GM19395 (cell line): ENCODE results near the gene AAK1.
A peak's percentile ranks its signal among the peaks of the same experiment; 100 is the strongest.
"Not testable (repeated sequence)": the region's sequence is repeated elsewhere in the genome, so short reads cannot be mapped to it uniquely, and the experiment has no call there.

Source experiments
- ATAC-seq: cut with Tn5 transposase; IDR thresholded peaks from one replicate; pipeline ENCODE4 v1.9.1; 2021; ENCODE audit warnings: mild to moderate bottlenecking, moderate library complexity; ENCODE audit not compliant: unreplicated experiment

Gene AAK1

DNA sequence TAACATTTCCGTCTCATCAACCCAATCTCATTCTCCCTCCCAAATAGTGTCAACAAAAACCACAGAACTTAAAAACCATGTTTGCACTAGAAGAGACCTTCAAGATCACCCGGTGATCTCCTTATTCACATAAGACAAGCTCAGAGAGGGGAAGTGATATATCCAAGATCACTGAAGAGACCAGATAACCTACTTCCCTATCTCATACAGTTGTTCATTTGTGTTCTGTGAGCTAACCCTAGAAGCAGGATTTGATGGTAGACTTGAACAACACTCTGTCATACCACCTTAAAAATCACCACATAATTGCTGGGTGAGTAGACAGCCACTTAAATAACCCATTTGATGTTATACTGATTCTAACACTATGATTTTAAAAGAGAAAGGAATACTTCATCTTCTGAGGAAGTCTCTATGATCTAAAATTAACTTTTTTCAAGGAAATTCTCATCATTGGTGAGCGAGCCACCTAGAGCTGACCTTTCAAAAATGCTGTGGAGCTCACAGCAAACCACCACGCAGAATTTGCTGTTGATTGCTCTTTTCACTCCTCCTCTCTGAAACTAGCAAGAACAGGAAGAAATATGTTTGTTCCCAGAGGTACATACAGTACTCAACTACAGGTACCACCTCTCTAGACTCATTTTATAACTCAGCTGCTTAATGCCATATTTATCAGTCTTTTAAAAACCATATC is 15.1 kb downstream of the AAK1 start:
- ATAC-seq = no peak

DNA sequence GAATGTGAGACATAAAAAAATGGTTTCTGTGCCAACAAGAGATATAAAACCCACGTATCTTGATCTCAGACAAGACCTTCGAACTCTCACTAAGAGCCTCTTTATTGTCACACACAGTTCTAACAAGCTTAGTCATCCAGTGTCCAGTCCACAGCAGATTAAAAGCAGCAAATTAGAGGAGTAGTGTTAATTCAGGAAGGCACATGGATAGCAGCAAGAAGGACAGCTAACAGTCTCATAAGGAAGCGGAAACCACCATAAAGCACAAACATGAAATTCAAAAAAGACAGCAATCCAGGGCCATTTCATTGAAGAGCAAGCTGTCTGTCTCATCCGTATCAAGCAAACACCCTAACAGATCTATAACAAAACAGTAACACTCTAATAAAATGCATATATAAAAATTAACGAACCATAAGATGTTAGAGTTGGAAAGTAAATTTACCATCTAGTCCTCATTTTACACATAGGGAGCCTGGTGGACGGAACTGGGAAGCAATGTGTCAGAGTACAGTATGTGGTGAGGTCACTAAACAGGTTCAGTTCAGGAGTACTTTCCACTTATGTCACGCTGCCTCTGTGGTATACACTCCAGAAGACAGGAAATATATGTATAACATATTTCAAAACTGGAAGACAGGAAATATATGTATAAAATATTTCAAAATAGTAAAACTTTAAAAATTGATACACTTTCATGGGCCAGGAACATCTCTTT is 18.3 kb downstream of the AAK1 start:
- no peak for ATAC-seq

DNA sequence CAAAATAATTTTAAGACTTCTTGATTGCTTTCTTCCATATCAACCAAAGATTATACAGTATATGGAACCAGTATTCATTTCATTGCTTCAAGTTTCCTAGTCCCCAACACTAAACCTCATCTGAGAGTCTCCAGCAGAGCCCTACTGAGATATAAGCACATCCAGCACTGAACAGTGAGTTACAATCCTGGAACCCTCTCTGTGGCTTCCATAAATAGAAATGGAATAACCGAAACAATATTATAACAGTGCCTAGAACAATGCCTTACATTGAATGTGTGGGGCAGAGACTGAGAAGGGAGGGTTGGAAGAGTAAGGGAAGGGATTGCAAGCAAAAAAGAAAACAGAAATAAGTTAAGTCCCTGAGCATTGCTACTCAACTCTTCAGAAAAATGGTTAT is 18.9 kb downstream of the AAK1 start:
- ATAC-seq = no peak

DNA sequence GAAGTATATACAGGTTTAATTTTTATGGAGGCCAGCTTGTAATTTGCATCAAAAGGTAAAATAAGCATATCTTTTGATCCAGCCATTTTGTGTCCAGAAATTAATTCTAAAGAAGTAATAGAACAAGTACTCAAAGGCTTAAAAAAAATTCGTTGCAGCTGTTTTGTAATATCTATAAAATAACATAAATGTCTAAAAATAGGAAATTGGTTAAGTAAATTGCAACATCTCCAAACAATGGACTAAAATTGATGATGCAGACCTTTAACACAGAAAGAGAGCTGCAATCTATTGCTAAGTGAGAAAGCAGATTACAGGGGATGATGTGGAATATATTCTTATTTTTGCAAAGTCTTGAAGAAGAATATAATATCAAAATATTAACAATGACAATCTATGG is 19.4 kb downstream of the AAK1 start:
- no peak for ATAC-seq

DNA sequence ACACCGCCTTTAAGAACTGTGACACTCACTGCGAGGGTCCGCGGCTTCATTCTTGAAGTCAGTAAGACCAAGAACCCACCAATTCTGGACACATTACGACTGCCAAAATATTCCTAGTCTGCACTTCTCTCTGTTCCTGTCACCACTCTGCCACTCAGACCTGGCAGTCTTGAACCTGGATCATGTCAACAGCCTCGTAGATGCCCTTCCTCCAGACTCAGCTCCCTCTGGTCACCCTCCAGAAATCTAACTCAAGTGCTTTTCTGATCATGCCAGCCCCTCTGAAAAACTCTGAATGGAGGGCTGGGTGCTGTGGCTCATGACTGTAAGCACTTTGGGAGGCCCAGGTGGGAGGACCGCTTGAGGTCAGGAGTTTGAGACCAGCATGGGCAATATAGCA is 20.3 kb downstream of the AAK1 start:
- no peak for ATAC-seq

DNA sequence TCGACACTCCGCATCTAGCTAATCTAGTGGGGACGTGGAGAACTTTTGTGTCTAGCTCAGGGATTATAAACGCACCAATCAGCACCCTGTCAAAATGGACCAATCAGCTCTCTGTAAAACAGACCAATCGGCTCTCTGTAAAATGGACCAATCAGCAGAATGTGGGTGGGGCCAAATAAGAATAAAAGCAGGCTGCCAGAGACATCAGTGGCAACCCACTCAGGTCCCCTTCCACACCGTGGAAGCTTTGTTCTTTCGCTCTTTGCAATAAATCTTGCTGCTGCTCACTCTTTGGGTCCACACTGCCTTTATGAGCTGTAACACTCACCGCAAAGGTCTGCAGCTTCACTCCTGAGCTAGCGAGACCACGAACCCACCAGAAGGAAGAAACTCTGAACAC is 20.7 kb downstream of the AAK1 start:
- not testable (repeated sequence) for ATAC-seq

DNA sequence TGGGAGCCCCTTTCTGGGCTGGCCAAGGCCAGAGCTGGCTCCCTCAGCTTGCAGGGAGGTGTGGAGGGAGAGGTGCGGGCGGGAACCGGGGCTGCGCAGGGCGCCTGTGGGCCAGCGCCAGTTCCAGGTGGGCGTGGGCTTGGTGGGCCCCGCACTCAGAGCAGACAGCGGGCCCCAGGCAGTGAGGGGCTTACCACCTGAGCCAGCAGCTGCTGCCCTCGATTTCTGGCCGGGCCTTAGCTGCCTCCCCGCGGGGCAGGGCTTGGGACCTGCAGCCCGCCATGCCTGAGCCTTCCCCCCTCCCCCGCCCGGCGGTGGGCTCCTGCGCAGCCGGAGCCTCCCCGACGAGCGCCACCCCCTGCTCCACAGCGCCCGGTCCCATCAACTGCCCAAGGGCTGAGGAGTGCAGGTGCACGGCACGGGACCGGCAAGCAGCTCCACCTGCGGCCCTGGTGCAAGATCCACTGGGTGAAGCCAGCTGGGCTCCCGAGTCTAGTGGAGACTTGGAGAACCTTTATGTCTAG is 21.5 kb downstream of the AAK1 start:
- ATAC-seq = not testable (repeated sequence)

DNA sequence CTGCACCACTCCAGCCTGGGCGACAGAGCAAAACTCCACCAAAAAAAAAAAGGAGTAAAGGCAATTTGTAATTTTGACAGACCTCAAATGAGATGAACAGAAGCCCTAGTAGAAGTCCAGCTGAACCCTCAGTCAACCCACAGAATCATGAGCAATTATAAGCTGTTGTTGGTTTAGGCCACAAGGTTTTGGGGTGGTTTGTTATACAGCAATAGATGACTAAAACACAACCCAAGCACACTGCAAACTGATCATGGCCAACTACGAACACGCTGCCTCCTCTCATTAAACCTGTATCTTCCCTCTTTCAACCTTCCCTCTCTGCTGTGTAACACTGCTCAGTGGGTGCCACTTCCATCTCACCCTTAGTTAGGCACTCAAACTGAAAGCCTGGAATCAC is 22.1 kb downstream of the AAK1 start:
- no peak for ATAC-seq

DNA sequence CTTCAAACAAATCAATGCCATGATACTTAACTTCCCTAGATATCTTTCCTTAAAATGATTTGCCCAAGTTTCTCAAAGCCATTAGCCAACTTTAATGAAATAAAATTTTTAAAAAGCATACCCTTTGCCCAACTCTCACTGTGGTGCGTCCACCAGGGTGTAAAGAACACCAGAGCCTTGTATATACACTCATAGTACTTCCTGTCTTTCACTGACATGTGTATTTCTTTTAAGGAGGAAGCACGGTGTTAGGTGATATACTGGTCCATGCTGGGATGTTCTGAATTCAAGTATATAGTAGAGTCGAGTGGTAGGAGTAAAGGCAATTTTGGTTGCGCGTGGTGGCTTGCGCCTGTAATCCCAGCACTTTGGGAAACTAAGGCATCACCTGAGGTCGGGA is 22.7 kb downstream of the AAK1 start:
- no peak for ATAC-seq

DNA sequence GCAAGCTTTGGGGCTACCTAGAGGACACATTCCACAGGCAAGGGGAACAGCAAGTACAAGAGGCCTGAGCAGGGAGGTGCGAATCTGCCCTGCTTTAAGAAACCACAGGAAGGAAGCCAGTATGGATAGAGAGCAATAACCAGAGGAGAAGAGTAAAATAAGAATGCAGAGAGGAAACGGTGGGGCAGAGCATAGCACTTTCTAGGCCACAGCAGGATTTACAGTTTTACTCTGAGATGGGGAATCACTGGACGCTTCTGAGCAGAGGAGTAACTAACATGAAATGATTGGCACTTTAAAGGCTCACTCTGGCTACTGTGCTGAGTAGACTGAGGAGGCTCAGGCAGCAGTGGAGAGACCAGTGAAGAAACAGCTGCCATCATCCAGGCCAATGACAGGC is 23.8 kb downstream of the AAK1 start:
- no peak for ATAC-seq

DNA sequence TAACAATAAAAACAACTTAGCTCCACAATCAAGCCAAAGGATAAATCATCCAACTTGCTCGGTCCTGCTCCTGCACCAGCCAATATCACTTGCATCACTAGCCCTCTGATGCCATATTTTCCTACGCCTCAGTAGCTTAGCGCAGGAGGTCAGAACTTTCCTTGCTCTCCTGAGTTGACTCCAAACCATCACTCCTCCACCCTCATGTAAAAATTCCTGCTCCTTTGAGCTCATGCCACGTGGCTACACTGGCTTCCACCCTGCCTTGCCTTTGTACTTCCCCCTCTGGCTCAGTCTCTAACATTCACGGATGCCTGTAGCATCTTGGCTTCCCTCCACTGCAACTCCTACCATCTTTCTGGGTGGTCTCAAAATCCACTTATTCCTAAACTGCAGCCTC is 25.2 kb downstream of the AAK1 start:
- ATAC-seq = no peak

DNA sequence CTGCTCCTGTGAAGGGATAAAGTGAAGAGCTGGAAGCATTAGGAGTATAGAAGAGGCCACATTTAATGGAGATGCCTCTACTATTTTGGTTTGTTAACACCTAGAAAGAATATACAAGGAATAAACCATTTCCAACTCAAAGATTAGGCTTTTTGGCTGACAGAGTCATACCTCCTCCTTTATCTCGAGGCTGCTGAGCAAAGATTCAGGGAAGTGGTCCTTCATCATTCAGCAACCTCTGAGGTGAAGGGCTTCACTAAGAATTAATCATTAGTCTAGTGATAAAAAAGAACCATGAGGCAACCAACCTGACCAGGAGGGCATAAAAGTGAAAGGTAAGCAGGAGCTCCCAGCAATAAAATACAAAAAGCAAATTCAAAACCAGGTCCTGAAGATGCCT is 25.8 kb downstream of the AAK1 start:
- no peak for ATAC-seq

DNA sequence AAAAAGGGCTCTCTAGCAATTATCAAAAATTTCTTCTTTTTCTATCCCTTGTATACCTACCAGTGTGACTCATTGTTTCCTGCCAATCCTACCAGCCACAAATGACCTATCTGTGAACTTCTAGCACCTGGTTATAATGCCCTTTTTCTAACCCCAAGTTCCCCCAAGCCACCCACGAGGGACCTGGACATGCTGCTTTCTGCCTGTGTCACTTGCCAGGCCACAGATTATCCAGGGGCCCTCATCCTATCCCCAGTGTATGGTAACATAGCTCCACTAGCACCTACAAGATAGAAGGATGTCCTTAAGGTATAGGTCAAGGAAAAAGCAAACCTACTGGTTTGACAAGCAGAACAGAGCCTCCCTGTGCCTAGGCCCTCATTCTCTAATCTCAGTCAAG is 26.8 kb downstream of the AAK1 start:
- ATAC-seq = no peak

DNA sequence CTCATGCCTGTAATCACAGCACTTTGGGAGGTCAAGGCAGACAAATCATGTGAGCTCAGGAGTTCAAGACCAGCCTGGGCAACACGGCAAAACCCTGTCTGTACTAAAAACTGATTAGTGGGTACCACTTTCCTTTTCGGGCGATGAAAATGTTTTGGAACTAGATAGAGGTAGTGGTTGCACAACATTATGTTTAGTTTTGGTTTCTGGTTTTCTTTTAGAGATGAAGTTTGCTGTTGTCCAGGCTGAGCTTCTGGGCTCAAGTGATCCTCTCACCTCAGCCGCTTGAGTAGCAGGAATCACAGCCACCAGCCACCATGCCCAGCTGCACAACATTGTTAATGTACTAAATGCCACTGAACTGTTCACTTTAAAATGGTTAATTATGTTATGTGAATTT is 27.6 kb downstream of the AAK1 start:
- peak; percentile 64 for ATAC-seq

DNA sequence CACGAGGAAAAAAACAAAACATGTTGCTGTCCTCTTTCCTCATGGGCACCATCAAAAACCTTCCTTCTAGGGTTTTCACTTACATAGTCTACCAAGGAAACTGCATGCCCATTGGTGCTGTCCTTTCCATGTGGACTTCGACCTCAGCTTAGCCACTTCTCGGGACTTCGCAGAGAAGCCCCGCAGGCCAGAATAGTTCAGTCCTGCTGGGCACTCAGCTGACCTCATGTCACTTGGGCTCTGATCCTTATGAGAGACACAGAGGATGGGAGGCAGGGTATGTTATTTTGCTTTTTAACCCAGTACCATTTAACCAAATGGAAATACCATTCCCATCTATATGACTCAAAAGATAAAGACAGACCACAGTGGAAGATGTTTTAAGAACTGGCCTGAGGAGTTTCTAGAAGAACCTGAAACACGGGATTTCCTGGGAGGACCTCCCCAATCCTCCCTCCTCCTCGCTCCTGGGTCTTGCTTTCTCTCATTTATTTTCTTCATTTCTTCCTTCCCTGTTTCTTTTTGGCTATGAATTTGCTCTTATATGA is 28.4 kb downstream of the AAK1 start:
- no peak for ATAC-seq

DNA sequence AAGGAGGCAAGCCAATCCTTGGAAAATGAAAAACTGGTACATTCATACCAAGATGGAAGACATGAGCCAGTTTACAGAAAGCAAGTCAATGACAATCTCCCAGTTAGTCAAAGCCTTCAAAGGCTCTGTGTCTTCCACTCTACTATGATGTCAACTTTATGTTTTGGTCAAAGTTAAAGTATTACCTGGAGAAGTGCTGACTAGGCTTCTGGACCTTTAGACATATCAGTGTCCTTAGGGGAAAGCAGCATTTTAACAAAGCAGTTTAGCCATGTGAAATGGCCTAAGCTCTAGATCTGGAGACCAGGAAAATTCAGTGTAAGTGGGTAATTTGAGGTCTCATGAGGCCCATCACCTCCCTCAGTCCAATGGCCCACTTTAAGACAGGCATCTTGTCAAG is 30.8 kb downstream of the AAK1 start:
- ATAC-seq = no peak

DNA sequence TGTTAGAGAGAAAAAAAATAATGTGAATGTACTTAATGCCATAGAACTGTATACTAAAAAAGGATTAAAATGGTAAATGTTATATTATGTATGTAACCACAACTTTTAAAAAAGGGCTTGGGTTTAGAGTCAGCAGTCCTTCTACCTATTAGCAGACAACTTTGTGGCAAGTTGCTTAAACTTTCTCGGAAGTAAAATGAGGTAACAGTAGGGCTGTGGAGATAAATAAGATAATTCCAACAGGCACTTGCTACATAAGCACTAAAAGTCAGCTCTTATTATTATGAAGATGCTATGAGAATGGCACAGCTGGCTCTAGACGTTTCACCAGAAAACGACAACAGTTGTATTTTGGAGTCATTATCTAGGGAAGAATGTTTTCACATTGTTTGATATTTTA is 31.3 kb downstream of the AAK1 start:
- no peak for ATAC-seq

DNA sequence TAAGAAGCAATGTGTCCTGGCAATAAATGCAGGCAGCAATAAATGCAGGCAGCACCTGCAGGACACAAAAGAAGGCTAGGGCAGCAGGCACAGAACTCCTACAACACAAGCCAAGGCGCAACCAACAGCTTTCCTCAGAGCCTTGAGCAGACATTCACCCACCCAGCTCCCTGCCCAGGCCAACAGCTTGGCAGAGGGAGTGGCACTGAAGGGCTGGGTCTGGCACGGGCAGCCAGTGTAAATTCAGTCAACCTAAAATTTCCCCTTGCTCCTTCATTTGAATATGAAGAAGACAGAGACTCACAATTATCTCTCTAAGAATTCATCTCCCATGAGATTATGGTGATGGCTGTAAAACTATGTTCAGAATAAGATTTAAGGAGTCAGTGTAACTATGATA is 35.4 kb downstream of the AAK1 start:
- no peak for ATAC-seq

DNA sequence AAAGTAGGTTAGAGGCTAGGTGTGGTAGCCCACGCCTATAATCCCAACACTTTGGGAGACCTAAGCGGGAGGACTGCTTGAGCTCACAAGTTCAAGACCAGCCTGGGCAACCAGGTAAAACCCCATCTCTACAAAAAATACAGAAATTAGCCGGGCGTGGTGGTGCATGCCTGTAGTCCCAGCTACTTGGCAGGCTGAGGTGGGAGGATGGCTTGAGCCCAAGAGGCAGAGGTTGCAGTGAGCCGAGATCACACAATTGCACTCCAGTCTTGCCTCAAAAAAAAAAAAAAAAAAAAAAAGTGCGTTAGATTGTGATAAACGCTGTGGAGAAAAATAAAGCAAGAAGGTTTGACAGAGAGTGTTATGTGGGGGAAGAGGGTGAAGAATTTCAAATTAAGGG is 36.8 kb downstream of the AAK1 start:
- not testable (repeated sequence) for ATAC-seq

DNA sequence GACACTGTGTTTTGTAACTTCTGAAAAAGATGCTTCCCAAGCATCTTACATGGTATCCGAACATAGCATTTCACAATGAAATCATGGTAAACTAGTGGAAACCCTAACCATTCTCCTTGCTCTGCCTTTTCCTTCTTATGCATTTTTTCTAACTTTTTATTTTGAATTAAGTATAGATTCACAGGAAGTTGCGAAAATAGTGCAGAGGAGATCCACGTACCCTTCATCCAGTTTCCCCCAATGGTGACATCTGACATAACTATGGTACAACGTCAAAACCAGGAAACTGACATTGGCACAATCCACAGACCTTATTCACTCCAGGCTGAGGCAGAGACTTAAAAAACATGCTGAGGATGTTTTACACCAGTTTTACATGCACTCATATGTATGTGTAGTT is 38.3 kb downstream of the AAK1 start:
- no peak for ATAC-seq

DNA sequence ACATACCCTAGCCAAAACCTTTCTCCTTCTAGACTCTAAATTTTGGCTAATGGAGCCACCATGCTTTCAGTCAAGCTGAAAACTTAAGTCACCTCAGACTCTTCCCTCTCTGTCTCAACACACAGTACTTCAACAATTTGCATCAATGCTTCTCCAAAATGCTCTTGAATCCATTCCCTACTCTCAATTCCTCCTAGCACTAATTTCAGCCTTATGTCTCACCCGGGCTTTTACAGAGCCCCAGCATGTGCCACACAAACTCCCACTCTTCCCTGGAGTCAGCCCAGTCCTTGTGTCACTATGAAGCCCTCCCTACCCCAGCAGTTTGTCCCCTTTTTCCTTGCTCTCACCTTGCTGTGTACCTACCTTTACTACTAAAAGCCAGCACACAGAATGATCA is 38.7 kb downstream of the AAK1 start:
- no peak for ATAC-seq

DNA sequence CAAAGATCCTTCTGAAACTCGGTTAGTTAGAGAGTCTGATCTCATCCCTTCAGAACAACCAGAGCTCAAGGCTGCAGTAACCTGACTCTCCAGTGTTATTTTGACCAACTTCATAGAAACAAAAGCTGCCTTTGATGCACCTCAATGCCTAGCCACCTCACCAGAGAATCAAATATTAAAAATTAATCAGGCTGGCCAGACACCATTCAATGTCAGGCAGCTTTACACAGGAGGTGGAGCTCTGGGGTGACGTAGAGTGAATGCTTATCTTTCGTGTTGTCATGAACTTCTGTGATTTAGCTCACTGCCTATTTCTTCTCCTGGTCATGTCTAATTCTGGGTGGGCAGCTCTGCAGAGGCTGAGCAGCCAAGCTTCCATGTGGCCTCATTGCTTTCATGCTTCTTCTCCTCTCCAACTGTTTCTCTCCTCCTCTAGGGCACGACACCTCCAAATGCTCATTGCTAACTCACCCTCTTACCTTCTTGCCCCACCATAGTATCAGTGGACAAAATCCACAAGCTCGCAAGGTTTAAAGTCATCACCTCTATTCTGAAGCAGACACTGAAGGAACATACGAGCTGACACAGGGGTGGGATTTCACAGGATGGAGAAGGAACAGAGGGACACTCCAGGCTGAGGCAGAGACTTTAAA is 39.4 kb downstream of the AAK1 start:
- ATAC-seq = no peak
